GM18861 (cell line): Measurements from ENCODE around the gene CHD6.

Experiments
- ATAC-seq: cut with Tn5 transposase; IDR thresholded peaks from one replicate; pipeline ENCODE4 v1.9.1; 2021; ENCODE audit not compliant: unreplicated experiment

CHD6 gene

DNA sequence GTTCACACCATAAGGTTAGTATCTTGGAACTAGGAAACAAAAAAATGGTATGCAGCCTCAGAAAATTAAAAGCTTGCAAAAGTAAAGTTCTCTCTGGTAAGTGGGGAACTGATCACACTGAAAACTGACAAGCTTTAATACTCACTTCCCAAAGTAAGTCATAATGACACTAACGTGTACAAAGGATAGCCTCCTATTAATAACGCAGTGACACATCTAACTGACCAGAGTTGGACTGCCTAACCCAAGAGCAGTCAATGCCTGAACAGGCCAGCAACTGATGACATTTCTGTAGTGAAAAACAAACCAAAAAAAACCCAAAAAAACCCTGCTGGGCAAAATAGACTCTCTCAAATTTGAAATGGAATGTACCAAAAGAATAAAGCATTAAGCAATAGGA is 30.7 kb downstream of the CHD6 start:
- no peak for ATAC-seq

DNA sequence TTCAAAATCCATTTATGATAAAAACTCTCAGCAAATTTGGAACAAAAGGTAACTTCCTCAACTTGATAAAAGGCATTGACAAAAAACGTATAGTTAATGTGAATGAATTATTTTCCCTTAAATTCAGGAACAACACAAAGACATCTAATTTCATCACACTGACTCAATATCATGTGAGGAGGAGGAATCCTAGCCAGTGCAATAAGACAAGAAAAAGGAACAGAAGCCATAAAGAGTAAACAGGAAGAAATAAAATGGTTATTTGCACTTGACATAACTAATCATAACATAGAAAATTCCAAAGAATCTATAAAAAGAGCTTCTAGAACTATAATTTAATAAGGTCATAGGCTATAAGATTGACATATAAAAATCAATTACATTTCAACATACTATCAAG is 31.4 kb downstream of the CHD6 start:
- ATAC-seq: no peak

DNA sequence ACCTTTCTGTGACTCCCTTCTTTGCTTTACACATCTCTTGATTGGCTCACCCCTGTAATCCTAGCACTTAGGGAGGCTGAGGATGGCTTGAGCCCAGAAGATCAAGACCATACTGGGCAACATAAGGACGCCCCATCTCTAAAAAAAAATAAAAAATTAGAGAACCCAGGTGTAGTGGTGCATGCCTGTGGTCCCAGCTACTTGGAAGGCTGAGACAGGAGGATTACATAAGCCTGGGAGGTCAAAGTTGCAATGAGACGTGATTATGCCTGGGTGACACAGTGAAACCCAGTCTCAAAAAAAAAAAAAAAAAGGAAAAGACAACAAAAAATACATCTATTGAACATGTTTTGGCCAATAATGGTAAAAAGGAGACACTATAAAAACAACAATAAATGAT is 37.8 kb downstream of the CHD6 start:
- no peak for ATAC-seq

DNA sequence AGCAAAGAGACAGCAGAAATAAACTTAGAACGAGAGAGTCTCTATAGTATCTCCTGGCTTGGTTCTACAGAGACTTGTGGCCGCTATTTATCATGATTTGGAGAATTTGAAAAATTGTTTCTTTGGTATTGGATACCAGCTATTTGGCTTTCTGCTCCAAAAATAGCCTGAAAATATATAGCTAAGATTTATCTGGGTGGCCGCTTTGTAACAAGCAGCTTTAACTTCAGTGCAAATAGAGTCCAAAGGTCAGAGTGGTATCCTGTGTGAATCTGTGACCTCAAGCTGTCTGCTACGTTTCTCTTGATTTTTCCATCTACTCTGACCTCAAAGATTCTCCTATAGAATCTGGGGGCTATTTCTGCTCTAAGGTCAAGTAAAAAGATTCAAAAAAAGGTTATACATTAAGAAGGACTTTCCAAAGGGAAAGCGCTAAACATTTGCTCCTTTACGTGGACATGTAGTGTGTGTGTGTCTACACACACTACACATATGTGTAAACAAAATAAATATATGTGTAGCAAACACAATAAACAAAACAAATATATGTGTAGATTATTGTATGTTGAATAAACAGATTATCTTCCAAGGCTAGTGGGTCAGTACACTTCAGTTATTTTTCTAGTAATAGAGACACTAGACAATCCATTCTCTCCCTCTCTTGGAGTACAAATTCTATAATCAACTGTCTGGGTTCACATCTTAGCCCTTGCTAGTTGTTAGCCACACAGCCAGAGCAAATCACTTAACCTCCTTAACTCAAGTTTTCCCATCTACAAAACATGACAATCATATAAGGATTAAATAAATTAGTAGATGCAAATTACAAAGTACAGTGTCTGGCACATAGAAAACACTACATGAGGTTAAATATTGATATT is 40.8 kb downstream of the CHD6 start:
- ATAC-seq: no peak

DNA sequence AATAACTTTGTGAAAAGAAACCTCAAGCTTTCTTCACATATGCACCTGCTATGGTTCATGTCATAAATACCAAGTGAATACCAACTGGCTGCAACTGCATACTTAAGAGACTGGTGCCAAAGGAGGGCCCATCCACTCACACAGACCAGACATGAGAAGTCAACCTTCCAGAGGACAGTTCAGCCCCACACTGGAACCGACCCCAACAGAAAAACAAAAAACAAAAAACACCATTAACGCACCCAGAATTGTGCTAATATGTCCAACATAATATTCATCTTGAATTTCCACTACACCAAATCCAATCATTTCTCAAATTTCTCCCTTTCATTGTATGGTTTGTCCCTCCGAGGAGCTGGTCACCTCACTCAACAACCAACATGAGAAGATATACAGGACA is 42.8 kb downstream of the CHD6 start:
- ATAC-seq: no peak

DNA sequence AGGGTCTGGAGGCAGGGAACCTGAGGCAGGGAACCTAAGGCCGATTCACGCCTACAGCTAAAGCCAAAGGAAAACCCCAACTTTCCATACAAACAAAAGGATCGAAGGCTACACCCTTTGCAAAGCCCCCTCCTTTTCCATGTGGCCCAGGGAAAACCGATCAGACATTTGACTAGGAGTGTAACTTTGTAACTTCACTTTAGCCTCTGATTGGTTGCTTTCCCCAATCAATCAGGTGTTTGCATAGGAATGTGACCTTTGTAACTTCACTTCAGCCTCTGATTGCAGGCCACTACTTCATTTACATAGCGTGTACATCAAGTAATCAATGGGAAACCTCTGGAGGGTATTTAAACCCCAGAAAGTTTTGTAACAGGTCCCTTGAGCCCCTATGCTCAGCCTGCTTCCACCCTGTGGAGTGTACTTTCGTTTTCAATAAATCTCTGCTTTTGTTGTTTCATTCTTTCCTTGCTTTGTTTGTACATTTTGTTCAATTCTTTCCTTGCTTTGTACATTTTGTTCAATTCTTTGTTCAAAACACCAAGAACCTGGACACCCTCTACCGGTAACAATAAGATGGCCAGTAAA is 43.3 kb downstream of the CHD6 start:
- ATAC-seq: no peak

DNA sequence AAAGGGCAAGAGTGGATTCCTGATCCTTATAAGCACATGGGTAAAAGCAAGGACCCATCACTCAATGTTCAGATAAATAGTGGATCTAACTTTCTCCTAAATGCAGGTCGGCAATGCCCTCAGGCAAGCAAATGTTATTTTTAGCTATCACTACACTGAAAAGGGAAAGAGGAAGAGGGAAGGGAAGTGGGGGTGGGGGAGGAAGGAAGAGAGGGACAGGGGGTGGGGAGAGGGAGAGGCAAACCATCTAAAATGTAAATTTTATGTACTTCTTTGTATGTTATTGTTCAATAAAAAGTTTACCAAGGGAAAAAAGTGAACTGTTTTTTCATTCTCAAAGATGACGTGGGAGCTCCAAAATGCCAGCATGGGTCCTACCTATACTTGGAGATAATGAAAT is 44.2 kb downstream of the CHD6 start:
- no peak for ATAC-seq

DNA sequence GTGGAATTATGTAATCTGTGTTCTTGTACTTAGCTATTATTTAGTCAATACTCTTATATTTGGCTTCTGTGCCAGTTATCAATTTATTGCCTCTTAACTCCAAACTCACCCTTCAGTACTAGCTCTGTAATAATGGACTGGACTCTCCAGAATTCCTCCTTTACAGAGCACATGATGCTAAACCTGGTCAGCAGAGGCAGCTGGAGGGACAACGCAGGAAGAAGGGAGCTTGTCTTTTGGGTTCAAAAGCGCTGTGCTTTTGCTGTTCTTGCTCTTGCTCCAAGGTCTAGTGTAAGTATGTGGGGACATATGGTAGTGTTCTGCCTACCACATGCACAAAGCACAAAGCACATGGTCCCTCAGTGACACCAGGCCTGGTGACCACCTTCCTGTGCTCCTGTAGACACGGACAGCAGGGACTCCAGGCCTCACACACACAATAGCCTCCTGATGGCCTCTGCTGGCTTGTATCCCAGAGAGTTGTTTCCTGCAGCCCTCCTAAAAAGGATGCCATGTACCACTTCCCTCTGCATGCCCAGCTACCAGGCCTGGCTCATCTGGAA is 46.1 kb downstream of the CHD6 start:
- no peak for ATAC-seq

DNA sequence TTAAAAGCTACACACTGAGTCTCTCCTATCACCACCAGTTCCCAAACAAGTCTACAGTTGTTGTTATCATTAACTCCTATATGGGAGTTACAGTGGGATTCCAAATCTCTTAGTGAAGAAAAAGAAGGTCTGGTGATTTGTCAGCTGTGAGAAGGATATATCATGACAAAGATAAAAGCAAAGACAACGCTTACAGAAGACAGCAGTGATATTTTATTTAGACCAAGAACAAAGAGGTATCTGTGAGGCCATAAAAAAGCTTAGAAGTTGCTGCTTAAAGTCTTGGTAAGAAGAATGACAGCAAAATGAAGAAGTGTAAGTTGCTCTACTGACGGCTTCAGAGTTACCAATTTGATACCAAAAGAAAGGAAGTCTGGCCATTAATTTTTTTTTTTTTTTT is 47.2 kb downstream of the CHD6 start:
- ATAC-seq: no peak

DNA sequence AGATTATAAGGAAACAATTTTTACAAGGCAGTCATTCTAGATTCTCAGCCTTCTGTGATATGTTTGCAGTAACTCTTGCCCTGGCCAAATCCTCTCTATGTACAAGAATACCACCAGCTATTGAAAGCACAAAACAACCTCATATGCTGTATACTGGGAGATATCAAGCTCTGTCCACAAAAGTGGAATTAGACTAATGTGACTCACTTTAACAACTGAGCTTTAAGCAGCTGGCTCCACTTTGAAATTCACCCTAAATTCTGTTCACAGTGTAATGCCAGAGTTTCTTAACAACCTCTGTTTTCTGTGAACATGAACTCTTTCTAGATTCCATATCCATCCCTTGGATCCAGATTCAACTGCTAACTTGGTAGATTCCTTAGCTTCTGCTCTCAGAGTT is 47.6 kb downstream of the CHD6 start:
- no peak for ATAC-seq

DNA sequence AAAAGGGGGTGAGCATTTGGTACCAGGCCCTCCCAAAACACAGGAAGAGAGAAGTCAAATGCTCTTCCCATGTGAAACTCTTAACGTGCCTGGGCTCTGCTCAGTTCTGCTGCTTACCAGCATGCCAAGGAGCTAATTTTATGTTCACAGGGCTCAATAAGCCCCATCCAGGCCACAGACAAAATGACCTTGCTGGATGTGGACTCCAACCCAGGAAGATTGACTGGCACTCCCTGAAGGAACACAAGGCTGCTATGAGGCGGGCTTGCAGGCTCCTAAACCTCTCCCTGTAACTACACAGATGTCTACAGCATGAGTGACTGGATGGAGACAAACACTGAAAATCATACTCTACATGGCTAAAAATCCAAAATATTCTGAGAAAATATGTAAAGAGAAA is 50.6 kb downstream of the CHD6 start:
- ATAC-seq: no peak

DNA sequence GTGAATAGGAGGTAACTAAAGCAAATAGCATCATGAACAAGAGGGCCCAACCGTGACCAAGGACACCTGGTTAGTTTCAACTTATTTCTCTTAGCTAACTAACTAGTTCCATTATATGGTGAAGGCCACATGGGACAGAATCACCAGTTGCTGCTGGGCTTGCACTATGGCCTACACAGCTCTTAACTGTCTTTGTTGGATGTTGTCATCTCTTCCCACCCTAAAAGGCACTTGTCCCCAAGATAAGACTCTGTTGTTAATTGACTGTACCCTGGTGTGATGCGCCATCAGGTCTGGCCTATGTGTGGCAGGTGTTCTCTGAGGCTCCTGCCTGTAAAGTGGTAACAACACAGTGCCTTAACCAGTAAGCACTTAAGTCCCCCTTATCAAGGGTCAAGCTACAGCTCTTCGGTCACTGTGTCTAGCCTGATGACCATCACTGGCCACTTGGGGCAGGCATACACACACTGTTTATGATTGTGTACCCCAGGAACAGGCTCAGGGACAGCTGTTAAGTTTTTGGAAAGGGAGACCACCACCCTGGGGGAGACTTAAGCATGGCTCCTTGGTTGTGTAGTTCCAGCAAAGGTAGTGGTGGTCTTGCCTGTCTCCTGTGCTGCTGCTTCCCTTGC is 51.2 kb downstream of the CHD6 start:
- ATAC-seq: no peak

DNA sequence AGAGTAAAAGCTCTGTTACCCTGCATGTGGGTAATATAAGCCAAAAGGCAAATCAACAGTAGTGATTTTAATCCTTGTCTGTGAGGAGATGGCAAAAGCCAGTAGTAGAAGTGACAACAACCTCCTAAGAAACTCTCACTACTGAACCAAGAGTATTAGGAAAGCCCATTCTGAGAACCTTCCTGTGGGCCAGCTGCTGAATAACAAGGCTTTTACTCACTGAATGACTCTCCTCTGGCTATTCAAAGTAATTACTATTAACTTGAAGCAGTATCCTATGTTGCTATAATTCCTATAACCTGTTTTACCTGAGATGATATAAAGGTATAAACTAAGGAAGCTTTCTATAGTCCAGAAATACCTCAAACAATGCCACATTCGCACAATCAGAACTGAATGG is 55.1 kb downstream of the CHD6 start:
- ATAC-seq: no peak

DNA sequence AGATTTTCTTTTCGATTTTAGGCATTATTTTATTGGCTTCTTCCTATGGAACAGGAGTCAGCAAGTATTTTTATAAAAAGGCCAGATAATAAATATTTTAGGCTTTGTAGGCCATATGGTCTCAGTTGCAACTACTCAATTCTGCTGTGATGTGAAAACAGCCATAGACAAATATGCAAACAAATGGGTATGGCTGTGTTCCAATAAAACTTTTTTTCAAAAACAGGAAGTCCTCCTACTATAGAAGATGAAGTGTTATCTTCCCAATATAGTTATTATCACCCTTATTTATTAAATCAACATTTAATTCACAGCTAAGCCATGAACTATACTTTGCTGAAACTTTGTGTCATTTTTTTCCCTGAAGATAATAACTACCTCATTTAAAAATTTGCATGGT is 57.2 kb downstream of the CHD6 start:
- no peak for ATAC-seq

DNA sequence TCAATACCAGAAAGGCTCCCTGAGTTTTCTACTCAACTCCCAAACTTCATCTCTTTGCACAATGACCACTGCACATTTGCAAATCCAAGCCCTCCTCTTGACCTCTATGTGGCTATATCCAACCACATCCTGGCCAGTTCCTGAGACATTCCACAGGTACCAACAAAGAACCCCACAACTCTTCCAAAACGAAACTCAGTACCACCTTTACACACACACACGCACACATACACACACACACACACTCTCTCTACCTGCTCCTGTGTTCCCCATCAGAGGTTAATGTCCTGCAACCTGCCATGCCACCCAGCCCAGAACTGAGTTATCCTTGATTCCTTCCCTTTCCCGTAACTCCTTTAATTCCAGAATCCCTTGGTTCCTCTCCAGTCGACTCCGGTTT is 58.5 kb downstream of the CHD6 start:
- no peak for ATAC-seq

DNA sequence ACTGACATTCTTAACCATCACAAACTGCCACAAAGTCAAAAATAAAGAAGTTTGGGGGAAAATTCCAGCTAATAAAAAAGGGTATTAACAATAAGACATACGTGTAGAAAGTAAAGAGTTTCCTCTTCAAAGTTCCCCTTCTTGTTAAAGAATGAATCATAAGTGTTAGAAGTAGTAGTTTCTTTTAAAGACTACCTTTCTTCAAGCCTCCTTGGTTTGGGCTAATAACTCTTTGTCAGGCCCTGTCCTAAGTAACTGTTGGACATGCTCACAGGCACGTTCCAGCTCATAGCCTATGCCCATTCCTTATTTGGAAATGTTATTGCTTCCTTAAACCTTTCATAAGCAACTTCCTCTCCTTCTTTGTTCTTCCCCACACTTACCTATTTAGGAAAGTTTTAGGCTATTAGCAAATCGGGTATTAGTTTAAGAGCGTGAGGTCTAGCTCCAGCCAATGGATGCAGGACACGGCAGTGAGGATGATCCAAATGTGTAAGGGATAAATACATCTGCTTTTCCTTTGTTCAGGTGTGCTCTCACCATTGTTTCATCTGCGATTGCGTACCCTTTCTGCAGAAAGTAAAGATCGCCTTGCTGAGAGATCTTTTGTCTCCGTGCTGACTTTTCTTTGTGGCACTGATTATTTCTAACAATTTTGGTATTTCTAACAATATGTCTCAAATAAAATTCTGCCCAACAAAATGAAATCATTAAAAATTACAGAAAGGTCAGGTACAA is 64.9 kb downstream of the CHD6 start:
- no peak for ATAC-seq

DNA sequence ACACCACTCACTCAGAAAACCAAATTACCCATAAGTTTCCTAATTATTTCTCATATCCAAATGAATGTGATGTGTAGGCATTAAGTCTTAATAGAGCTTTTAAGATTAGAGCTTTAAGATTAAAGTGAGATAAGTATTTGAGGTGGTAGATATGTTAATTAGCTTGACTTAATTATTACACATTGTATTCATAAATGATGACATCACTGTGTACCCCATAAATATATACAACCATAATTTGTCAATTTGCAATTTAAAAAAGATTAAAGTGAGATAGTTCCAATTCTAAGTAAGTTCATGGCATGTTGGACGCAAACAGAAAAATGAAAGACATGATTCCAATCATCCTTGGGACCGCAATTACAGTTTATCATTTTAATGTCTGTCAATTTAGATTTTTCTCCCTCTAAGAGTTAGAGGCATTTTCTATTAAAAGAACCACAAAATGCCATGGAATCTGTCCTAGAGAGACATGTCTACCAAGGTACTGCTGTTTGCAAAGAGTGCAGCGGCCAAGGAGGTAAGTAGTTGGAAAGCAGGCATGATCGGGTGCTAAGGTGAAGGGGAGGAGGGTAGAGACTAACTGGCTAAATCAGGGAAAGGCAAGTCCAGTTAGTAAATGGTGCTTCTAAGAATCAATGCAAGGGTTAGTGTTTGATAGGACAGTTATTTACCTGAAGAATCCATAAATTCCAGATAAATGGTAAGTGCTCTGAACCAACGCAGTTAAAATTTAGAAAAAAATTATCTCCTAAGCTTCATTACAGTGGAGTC is 65.7 kb downstream of the CHD6 start:
- ATAC-seq: no peak

DNA sequence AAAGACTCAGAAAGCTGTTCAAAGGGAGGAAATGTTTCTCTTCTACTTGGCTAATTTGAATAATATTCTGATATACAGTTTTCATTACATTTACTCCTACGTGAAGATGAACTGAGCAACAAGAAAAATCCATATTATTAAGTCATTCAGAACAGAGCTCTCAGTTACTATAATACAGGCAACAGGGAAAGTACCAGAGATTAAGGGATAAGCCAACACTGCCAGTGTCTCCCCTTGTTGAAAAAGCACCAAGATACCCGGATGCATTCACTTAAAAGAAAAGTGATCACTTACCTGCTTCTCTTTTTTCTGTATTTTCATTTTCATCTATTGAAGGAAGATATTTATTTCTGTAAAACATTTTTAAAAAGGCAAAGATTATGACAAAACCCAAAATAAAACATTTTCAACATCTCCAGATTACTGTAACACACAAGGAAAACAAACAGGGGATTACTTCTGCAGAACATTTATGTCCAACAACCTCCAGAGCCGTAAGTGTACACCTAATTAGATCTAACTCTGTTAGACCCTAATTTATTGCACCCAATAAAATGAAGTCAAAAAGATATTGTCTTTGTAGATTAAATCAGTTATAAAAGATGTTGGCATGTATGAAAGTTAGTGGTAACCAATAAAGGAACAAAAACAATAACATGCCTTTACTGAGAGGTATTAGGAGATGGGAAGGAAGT is 67.0 kb downstream of the CHD6 start:
- ATAC-seq: no peak

DNA sequence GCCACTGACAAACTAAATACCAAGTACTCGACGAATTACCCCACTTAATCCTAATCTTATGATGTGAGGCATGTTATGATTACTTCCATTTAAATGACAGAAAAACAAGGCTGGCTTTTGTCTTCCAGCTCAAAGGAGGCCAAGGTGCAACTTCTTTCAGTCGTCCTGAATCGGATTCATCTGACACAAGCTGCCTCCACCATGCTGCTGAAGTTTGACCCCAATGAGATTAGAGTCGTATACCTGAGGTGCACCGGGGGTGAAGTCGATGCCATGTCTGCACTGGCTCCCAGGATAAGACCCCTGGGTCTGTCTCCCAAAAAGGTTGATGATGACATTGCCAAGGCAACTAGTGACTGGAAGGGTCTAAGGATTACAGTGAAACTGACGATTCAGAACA is 71.0 kb downstream of the CHD6 start:
- ATAC-seq: no peak

DNA sequence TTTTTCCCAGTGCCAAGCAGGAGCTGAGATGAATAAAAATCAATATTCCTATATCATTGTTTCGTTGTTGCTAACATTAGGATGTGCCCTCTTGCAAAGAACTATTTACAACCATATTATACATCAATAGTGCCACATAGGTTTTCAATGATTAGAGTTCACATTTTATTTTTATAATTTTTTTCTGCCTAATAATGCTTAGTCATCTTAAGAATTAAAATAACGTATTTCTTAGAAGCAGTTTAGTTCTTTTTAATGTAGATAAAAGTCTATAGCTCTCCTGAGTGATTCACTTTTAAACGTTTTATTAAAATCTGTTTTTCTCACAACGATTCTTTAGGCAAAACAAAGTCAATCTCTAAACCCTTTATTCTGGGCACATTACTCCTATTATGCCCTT is 71.6 kb downstream of the CHD6 start:
- ATAC-seq: no peak
